GM18868 (cell line): ENCODE data around the gene CARD19.
A peak's percentile ranks its signal among the peaks of the same experiment; 100 is the strongest.

Experiments used
- ATAC-seq: cut with Tn5 transposase; IDR thresholded peaks from one replicate; pipeline ENCODE4 v1.9.1; 2021; ENCODE audit warnings: mild to moderate bottlenecking, moderate library complexity; ENCODE audit not compliant: unreplicated experiment

The CARD19 gene

DNA sequence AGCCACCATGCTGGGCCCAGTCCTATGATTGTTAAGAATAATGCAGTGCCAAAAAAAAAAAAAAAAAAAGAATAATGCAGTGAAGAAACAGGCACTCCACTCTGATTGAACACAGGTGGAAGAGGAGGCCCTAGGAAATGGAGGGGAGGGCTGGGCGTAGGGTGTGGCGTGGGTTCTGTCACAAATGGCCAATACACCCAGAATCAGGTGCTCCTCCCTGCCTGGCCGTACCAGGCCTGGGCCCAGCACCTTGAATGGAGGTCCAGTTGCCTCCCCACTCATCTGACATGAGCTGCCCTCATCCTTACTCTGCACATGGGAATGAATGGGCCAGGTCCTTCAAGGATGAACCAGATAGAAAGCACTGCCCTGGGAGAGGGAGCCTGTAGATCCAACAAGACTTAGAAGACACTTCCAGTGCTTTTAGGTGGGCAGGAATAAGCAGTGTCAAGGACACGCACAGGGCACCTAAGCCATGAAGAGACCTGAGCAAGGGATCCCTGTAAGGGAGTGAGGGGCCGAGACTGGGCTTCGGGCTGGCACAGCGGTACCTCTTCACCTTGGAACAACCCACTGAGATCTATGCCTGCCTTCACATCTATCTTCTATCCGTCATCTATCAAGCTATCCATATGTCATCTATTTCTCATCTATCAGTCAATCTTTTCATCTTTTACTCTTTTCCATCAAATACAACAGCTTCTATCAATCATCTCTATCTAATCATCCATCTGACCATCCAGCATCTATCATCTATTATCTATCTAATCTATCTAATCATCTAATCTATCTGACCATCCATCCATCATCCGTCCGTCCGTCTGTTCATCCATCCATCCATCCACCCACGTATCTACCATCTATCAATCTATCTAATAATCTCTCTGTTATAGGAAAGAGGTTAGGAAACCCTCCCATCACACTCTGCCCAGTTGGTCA, 22.2 kb downstream of the CARD19 start:
- no peak for ATAC-seq

DNA sequence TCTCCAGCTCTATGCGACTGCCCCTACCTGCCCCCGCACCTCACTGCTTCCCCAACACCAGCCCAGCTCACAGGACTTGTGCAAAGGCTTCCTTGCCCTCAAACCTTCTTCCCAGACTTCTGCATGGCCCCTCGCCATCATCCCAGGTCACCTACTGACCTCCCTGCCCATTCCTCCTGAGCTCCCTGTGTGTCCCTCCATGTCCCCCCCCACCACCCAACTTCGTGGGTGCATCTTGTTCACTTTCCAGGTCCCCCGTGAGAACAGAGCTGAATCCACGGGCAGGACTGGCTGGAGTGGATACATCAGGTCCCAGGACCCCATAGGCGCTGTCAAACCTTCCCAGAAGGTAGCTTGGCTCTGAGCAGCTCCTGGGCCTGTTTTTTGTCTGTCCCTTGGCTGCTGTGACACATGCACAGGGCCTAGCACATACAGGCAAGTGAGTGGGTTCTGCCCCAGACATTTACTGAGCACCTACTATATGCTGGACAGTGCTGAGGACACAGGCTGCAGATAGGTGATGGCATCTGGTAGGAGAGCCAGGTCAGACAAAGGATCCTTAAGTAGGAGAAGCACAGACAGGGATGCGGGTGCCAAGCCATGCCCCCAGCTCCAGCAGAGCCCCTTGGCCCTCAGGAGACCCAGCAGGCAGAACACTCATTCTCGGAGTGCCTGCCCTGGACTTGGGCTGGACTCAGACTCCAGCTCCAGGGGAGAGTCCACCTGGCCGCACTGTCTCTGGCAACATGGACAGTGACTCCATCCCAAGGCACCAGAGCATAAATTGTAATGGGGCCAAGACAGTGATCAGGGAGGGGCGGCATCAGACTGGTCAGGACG, 23.1 kb downstream of the CARD19 start:
- no peak for ATAC-seq

DNA sequence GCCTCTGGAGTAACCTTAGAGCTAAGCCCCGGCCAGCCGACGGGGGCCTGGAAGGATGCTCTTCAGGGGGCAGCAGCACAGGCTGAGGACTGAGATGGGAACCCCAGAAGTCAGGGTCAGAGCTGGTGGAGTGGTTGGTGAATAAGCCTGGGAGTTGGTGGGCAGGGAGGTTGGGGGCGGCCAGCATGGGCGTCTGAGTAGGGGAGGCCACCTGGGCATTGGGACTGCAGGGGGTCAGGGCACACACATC, 23.6 kb downstream of the CARD19 start:
- ATAC-seq: no peak

DNA sequence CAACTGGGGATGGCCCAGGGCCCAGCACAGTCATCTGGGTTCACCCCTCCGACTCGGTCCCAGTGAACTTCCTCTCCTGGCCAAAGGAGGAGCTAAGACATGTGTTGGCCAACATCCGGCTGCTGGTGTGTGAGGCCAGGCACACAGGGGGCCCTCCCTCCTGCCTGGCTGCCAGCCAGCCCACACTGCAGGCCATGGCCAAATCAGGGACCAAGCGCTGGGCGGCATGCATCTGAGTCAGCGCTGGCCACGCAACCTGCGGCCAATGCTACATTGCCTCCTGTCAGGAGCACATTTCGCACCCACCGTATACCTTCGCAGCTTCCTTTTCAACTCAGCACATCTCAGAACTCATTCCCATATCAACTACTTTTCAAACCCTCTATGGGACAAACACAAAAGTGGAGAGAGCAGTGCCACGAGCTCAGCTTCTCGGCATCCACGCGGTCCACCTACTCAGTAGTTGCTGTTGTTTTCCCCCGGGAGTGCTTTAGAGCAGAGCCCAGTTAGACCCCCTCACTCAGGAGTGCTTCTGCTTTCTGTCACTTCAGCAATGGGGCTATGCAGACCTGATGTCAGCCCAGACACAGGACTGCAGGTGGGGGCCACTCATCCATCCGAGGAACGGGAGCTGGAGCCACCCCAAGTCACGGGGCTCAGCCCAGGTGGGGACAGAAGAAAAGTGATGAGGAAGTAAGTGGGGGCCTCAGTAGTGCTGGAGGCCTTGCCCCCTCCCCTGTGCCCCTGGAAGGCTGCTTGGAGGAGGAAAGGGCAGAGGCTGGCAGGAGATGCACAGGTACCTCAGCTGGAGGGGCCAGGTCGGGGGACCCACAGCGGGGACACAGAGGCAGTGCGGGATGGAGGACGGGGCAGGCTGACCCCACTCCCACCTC, 24.2 kb downstream of the CARD19 start:
- ATAC-seq: peak; percentile 93

DNA sequence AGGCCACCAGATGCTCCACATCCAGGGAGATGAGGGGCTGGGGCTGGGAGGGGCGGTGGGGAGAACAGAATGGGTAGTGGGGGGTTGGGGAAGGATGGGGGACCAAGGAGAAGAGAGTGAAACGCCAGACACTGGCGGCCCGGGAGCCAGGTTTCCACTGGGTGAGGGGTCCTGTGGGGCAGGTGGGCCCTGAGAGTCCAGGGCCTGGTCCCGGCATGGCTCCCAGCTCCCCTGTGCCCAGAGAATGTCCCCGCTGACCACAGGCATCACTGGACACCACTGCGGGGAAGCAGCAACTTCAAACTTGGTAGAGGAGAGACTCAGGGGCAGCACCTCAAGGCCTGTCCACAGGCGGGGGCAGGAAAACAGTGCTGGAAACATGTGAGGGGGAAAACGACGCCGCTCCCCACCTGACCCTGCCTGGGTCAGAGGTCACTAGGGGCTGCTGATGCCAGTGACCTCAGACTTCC, 24.9 kb downstream of the CARD19 start:
- no peak for ATAC-seq

DNA sequence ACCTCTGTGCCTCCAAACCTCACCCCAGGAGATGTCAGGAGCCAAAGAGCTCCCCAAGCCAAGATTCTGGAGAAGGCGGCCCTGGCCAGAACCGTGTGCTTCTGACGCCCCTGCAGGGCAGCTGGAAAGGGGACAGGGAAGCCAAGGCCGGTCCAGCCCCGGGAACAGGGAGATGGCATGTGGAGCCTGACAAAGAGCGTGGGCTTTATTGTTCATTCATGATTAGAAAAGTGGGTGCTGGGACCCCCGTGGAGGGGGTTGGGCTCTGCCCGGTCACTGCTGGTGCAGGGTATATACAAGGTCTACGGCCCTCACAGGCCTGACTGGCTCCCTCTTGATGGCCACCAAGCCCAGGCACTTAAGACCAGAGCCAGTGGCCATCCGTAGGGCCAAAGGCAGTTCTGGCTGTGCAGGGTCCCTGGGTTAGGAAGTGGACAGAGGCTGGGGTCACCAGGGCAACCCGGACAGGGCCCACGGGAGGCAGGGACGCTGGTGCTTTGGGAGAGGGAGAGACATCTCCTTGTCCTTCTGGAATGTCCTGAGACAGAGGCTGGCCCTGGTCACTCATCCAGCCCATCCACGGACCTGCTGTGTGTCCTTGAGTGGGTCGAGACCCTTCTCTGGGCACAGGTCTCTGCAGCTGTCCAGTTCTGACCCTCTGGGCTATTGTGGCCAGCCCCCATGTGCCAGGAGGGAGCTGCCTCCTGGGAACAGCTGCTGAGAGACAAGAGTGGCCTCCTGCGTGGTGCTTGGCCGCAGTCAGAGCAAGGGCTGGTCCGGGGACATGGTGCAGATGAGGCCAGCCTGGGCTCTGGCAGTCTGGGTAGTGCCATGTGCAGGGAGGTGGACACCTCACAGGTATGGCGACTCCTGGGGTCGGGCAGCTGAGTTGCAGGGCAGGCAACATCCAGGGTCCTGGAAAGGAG, 25.6 kb downstream of the CARD19 start:
- ATAC-seq: no peak

DNA sequence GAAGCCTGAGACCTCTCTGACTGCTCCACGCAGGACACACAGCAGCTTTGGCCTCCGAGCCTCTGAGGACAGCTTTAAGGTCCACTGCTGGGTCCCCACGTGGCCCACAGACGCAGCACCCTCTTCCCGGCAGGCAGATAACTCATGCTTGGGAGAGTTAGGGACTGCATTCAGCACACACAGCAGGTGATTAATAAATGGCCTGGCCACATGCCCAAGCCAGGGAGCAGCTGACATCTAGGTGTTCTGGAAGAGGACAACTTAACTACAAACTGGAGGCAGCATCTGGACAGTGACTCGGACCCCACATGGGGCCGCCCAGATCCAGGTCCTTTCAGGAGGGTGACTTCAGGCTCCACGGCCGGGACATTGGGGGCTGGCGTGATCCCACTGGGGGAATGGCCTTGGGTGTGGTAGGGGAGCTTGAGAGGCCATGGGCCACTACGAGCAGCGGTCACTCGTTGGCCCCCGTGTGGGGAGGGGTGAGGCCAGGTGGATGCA, 26.8 kb downstream of the CARD19 start:
- no peak for ATAC-seq

DNA sequence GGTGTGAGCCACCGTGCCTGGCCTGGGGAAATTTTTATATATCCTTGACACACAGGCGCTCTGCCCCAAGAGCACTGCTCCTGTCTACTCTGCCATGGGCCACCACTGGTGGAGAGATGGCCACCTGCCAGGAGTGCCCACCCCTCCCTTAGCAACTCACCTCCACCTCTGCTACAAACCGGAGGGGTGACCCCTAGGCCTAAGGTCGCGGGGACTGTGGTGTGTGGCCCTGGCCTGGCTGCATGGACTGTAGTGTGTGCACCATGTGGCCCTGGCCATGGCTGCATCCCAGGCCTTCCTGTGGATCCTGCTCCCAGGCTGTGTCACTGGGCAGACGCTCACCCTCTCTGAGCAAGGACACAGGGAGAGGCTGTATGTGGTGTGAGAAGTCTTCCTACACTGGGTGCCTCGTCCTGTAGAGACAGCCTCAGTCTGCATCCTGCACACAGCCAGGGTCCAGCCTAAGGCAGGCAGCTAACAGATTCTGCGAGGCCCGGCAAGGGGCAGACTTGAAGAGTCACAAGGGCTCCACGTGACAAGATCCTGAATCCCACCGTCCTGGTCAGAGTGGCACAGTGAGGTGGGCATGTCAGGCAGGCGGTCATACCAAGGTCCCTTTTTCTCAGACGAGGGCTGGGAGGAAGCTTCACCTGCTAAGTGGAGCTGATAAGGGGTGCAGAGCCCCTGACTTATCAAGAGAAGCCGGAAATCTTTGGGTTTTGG, 27.7 kb downstream of the CARD19 start:
- ATAC-seq: no peak

DNA sequence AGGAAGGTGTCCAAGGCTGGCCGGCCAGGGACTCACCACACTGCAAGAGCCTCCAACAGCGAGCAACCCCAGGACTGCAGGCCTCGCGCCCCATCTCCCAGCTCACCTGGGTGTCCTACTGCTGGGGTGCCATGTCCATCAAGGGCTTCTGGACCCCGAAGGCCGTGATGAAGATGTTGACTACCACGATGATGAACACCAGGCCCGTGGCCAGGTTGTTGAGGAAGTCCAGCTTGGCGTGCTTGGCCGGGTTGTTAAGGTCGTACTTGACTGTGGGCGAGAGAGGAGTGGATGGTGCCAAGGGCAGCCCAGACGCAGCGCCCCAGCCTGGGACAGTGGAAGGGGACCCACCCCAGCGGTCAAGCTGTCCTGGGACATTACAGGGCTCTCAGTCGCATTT, 28.8 kb downstream of the CARD19 start:
- ATAC-seq: no peak

DNA sequence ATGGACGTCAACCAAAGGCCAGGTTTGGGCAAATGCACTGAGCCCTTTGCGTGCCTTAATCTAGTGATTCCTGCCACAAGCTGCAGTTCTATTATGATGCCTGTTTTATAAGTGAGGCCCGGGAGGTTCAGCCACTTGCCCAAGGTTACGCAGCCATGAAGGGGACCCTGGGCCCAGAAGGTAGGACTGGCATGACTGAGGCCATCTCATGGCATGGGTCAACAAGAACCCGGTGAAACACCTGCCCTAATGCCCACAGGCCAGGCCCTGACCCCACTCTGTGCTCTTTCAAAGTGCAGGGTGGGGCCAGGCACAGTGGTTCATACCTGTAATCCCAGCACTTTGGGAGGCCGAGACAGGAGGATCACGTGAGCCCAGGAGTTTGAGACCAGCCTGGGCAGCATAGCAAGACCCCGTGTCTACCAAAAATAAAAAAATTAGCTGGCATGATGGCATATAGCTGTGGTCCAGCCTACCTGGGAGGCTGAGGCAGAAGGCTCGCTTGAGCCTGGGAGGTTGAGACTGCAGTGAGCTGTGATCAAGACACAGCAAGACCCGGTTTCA, 29.4 kb downstream of the CARD19 start:
- no peak for ATAC-seq

DNA sequence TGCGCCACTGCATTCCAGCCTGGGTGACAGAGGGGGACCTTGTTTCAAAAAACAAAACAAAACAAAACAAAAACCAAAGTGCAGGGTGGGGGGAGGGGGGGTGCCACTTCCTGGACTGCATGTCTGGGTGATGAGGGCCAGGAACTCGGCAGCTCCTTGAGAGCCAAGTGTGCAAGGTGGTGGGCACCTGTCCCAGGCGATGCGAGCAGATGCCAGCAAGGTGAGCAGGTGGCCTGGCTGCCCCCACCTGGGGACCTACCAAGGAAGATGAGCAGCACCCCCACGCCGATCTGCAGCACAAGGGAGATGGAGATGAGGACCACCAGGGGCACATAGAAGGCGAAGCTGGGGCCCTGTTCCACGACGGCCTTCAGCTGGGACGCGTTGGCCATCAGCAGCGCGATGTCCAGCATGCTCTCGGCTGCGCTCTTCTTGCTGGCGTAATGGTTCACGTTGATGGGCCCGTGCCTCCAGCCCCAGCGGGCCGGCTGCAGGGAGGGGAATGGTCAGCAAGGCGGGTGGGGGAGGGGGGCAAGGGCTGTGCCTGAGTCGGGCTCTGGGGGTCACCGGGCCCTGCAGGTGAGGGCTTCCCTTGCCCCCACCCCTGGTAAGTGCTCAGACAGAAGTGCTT, 30.2 kb downstream of the CARD19 start:
- ATAC-seq: no peak

DNA sequence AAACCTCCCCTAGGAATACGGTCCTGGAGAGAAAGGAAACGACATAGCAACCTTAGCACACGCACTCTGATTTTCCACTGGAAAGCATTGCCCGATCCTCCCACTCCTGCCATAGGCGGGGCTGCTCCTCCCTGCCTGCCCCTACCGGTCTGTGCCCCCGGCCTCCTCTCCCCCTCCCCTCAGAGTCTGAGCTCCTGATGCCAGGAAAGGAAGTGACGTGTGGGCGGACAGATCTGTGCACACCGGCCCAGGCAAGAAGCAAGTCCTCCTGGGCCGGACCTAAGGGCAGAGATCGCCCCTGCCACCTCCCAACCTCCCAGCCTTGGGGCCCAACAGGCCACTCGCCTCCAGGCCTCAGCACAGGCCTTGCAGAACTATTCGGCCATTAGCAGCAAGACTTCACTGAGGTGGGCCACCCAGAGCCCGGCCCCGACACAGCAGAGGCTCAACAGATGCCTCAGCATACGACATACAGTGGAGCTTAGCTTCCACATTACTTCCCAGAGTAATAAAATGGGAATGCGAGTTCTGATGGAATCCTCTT, 30.9 kb downstream of the CARD19 start:
- ATAC-seq: no peak

DNA sequence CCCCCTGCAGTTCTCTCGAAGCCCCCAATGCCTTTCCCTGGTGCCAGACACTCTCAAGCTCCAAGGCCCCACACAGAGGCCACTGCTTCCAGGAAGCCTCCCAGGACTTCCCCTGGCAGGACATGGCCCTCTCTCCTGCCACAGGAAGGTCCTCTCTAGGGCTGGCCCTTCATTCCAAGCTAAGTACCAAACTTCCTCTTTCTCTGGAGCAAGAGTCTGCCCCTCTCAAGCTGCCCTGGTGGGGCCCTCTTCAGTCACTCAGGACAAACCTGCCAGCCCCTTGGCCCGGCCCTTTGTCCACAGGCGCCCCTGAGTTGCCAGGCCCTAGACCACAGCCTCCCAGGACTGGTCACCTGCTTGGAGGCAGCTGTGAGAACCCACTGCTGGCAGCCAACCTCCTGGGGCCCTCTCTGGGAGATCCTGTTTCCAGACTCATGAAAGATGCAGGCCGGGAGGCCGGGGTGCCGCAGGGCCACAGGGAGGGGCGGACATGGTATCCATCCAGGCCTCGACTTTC, 31.4 kb downstream of the CARD19 start:
- no peak for ATAC-seq

DNA sequence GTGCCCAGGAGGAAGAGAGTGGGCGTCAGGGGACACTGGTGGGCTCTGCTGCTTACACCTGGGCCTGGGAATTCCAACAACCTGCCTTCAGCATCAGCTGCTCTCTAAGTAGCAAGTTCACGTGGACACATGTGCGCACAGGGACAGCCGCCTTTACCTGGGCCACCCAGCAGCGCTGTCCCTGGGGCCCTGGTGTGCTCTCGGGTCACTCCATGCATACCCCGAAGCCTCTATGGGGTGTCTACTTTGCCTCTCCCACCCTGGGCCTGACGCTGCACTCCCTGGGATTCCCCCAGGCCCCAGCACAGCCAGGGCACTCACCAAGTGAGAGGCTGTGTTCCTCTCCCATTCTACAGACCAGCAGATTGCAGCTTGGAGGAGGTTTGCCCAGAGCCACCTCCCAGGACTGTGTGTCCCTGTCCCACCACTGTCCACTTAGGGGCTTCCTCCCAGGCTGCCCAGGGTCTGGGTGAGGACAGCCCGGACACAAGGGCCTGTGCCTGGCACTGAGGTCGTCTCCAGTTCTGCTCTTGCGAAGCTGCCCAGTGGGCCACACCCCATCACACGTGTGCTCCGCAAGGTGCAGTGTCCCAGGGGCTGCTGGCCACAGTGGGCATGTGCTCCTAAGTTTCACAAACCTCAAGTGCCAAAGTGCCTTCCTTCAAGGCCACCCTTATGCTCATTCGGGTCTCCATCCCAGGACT, 32.1 kb downstream of the CARD19 start:
- no peak for ATAC-seq

DNA sequence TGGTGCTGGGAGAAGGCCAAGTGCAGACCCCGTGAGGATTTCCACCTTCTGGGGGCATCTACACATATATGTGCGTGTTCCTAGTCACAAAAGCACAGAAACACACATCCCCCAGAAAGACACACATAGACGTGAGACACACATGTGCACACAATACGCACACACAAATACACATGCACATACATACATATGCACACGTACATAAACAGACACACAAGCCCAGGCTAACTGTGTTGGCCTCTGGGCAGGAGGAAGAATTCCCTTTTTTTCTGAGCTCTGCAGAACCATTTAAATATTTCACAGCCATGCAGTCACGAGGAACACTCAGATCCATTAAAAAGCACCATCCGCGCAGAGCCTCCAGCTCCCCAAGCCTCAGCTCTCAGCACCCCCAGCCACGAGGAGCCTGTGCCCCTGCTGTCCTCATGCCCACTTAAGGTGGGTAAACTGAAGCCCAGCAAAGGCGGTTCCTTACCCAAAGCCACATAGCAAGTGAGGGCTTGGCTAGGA, 32.8 kb downstream of the CARD19 start:
- no peak for ATAC-seq

DNA sequence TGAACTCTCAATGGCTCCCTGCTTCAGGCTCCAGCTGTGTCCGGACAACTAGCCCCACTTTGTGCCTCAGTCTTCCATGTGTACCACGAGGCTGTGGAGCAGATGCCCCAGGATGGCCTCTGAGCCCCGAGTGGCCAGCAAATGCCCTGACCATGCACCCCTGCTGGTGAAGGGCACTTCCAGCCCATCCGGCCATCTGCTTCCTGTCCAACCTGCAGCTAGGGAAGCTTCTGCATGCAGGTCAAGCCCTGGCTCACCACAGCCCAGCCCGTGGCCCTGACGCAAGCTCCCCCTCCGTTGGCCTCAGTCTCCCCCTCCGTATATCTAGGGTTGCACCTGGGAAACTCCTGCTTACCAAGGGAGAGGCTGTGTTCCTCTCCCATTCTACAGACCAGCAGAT, 33.3 kb downstream of the CARD19 start:
- no peak for ATAC-seq
